Ishikawa (cell line): Measurements from ENCODE around the gene CEP85.

Experiments used
- CEBPB ChIP-seq: IDR thresholded peaks from 2 replicates; pipeline ENCODE4 v1.6.1; 2012
- CREB1 ChIP-seq: IDR thresholded peaks from 2 replicates; pipeline ENCODE4 v1.6.1; 2012; ENCODE audit warnings: low read depth
- EGR1 ChIP-seq: IDR thresholded peaks from 2 replicates; pipeline ENCODE4 v1.6.1; 2012
- EP300 ChIP-seq: IDR thresholded peaks from 2 replicates; pipeline ENCODE4 v1.6.1; 2012; ENCODE audit warnings: borderline replicate concordance
- FOXM1 ChIP-seq: IDR thresholded peaks from 2 replicates; pipeline ENCODE4 v1.6.1; 2012; ENCODE audit warnings: low read depth, borderline replicate concordance
- MAX ChIP-seq: IDR thresholded peaks from 2 replicates; pipeline ENCODE4 v1.6.1; 2012
- NFIC ChIP-seq: IDR thresholded peaks from 2 replicates; pipeline ENCODE4 v1.6.1; 2012
- RAD21 ChIP-seq: IDR thresholded peaks from 2 replicates; pipeline ENCODE4 v1.6.1; 2012; ENCODE audit warnings: low read depth
- TAF1 ChIP-seq: IDR thresholded peaks from 2 replicates; pipeline ENCODE4 v1.6.1; 2012; ENCODE audit warnings: low read depth, mild to moderate bottlenecking
- TCF12 ChIP-seq: IDR thresholded peaks from 2 replicates; pipeline ENCODE4 v1.6.1; 2012; ENCODE audit warnings: low read depth
- TEAD4 ChIP-seq: IDR thresholded peaks from 2 replicates; pipeline ENCODE4 v1.6.1; 2012
- YY1 ChIP-seq: IDR thresholded peaks from 2 replicates; pipeline ENCODE4 v1.6.1; 2012; ENCODE audit warnings: low read depth
- ZBTB7A ChIP-seq: IDR thresholded peaks from 2 replicates; pipeline ENCODE4 v1.6.1; 2012; ENCODE audit warnings: low read depth
- TF ChIP-seq, protein P1 (sequence below): IDR thresholded peaks from 2 replicates; pipeline ENCODE4 v1.6.1; 2012; ENCODE audit warnings: low read depth, mild to moderate bottlenecking
- TF ChIP-seq, protein P2 (sequence below): IDR thresholded peaks from 2 replicates; pipeline ENCODE4 v1.6.1; 2012

The CEP85 gene

GRCh38 chr1:26283871-26284596 is 50.0 kb downstream of the CEP85 start:
- TF ChIP-seq CEBPB (peak; percentile 95), ZBTB7A (0 out of 2 replicates have a peak, but pooled peaks have one; percentile 5), FOXM1 (no peak)

DNA sequence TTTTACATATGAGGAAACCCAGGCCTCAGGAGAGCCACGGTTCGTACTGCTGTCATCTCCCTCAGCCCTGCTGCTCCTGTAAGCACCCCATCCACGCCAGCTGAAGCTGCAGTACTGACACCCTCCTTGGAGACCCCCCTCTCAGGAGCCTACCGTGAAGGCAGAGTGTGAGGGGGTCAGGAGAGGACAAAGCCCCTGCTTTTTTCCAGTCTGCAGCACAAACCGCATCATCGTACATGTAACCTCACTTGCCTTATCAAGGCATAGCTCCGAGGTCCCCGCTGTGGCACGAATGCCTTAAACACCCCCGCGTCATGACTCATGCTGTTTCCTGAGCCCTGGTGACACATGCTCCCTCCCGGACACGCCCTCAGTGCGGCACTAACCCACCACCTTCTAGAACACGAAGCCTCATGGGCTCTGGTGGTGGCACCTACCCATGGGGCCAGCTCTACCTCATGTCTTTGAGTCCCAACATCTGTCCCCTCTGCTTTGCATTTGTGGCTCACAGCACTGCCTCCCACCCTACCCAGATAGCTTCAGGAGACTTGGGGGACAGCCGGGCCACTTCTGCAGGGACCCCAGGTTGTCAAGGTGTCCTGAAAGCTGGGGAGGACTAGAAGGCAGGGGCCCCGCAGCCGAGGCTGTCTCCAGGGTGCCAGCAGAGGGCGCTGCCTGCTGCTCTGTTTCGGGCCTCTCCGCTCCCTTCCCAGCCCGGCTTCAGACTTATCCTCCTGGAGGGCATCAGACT is 50.8 kb downstream of the CEP85 start:
- TF ChIP-seq MAX, result peak; percentile 98
- TF ChIP-seq, protein P1, sequence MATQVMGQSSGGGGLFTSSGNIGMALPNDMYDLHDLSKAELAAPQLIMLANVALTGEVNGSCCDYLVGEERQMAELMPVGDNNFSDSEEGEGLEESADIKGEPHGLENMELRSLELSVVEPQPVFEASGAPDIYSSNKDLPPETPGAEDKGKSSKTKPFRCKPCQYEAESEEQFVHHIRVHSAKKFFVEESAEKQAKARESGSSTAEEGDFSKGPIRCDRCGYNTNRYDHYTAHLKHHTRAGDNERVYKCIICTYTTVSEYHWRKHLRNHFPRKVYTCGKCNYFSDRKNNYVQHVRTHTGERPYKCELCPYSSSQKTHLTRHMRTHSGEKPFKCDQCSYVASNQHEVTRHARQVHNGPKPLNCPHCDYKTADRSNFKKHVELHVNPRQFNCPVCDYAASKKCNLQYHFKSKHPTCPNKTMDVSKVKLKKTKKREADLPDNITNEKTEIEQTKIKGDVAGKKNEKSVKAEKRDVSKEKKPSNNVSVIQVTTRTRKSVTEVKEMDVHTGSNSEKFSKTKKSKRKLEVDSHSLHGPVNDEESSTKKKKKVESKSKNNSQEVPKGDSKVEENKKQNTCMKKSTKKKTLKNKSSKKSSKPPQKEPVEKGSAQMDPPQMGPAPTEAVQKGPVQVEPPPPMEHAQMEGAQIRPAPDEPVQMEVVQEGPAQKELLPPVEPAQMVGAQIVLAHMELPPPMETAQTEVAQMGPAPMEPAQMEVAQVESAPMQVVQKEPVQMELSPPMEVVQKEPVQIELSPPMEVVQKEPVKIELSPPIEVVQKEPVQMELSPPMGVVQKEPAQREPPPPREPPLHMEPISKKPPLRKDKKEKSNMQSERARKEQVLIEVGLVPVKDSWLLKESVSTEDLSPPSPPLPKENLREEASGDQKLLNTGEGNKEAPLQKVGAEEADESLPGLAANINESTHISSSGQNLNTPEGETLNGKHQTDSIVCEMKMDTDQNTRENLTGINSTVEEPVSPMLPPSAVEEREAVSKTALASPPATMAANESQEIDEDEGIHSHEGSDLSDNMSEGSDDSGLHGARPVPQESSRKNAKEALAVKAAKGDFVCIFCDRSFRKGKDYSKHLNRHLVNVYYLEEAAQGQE, result no peak
- peak; percentile 84 for TF ChIP-seq RAD21
- TF ChIP-seq ZBTB7A, result no peak; the same call in 1 of the 2 replicates
- TF ChIP-seq EGR1, result peak; percentile 83

DNA sequence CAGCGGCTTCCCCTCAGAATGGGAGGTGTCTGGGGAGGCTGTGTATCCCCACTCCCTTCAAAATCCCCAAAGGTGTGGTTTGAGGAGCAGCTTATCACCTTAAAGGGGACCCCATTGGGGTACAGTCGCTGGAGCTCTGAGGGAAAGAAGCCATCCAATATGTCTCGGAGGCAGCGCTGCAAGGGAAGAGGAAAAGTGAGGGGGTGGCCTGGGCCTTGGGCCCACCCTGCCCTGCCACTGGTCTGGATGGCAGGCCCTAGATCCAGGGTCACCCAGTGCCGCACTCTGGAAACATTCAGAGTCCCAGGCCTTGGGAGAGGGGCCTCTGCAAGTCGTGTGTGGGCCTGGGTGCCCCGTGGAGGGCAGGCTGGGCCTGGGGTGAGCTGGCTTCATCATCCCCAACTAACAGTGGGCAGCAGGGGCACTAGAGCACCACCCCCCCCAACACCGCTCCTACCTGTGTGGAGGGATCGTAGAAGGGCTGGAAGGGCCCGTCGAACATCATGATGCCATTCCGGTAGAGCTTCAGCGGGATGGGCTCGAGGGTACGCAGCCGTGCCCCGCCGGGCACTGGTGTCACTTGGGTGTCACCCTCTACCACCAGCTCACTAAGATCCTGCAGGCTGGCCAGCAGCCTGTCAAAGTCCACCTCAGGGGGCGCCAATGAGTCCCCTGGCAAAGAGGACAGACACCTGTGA is 51.5 kb downstream of the CEP85 start:
- TF ChIP-seq RAD21 (peak; percentile 46; the same call in 1 of the 2 replicates), CREB1 (no peak), TCF12 (no peak), TAF1 (no peak), ZBTB7A (no peak), FOXM1 (no peak)
- TF ChIP-seq, protein P1, result no peak

DNA sequence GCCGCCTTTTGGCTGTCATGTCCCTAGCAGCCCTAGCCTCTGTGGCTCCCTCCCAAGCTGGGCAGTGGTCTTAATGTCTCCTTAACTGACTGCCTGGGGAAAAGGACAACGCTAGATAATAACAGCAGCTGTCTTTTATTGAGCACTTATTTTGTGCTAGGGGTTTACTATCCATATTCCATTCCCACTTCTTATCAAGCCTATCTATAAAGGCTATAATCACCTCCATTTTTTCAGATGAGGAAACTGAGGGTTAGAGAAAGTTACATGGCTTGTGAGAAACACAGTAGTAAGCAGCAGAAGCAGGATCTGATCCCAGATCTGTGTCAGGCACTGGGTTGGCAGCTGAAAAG is 52.0 kb downstream of the CEP85 start:
- TF ChIP-seq, protein P2, sequence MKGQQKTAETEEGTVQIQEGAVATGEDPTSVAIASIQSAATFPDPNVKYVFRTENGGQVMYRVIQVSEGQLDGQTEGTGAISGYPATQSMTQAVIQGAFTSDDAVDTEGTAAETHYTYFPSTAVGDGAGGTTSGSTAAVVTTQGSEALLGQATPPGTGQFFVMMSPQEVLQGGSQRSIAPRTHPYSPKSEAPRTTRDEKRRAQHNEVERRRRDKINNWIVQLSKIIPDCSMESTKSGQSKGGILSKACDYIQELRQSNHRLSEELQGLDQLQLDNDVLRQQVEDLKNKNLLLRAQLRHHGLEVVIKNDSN, result no peak
- TF ChIP-seq FOXM1, result no peak
- TF ChIP-seq MAX, result no peak
- no peak for TF ChIP-seq TAF1
- no peak for TF ChIP-seq RAD21
- no peak for TF ChIP-seq ZBTB7A
- no peak for TF ChIP-seq TCF12
- no peak for TF ChIP-seq CREB1
- TF ChIP-seq CEBPB, result no peak
- no peak for TF ChIP-seq YY1
- no peak for TF ChIP-seq NFIC
- no peak for TF ChIP-seq TEAD4
- no peak for TF ChIP-seq EP300
- TF ChIP-seq EGR1, result no peak
- TF ChIP-seq, protein P1, result no peak
